Measurements from ENCODE around the gene MICU1. TPM values are rescaled to one million over a fixed set of nuclear protein-coding genes. Genes with fewer than 3 reads are reported as not detected.

The MICU1 gene
- total and polyA plus RNA-seq, 2 of the 13 experiments (the other 11 are each of a cell fraction or from before 2014, with no cell fraction given): 32.5 to 56.1 TPM

- TF ChIP-seq USF2 (IDR thresholded peaks at IDR 0.05; ENCODE audit: low read depth, low read length) (no peak), USF2 (CRISPR knock-in tag; IDR thresholded peaks at IDR 0.05; ENCODE audit: borderline replicate concordance) (peak; percentile 59; the same call in 1 of the 2 replicates), ZNF20 (CRISPR knock-in tag; IDR thresholded peaks at IDR 0.05) (no peak), FOXJ3 (CRISPR knock-in tag; IDR thresholded peaks at IDR 0.05; ENCODE audit: borderline replicate concordance) (no peak), RFX3 (CRISPR knock-in tag; IDR thresholded peaks at IDR 0.05) (no peak), ZC3H13 (CRISPR knock-in tag; IDR thresholded peaks at IDR 0.05) (no peak), FOXM1 (CRISPR knock-in tag; IDR thresholded peaks at IDR 0.05) (no peak), E2F1 (CRISPR knock-in tag; IDR thresholded peaks at IDR 0.05) (no peak)
Observed at GRCh38 chr10:72355214-72355555, 270.7 kb downstream of the MICU1 start (continued).

- H4K20me1 ChIP-seq (ENCODE audit: insufficient read depth, low read length): no peaks in the 10 kb centered on the region
- TSS peak; percentile 84 for BruUV-seq (replicated peaks)
- H3K9me3 ChIP-seq (ENCODE audit: low read length): no peaks in the 10 kb centered on the region
- peak; percentile 94 for FAIRE-seq
- DNase-seq (ENCODE audit: low spot score): peak; percentile 92
- peak within 1 kb of the TSS; percentile 97 for H3K27ac ChIP-seq (ENCODE audit: extremely low read length, insufficient read depth, low read length)
- ATAC-seq: peak; percentile 79
- CTCF ChIA-PET (ENCODE audit: low intra/inter-chr PET ratio, low total read pairs): no interaction called here
- POLR2A ChIA-PET: interaction anchor here (0.7 to 1.7 kb wide), 17 partner anchors 9 to 892 kb away, joined by 3 to 9 read pairs (median 3); partner anchors contain the start of genes ANAPC16, ASCC1, DDIT4 and DNAJC9
- peaks cover 5 to 12% of the 10 kb centered on the region in 2 experiments for H3K36me3 ChIP-seq (replicated peaks in 1 of 2; ENCODE audit: control insufficient read depth in 1 of 2, insufficient read depth in 2 of 2, low read length in 2 of 2)
- H3K27me3 ChIP-seq (ENCODE audit: control insufficient read depth in 1 of 2, insufficient read depth in 2 of 2, low read length in 2 of 2): no peaks in the 10 kb centered on the region; a peak in 1 of 5 replicates
- peaks cover 36% of the 10 kb centered on the region for H3K79me2 ChIP-seq (ENCODE audit: insufficient read depth, low read length)
- intact Hi-C loops (cut with micrococcal nuclease; ENCODE audit: unreplicated experiment) (no loop called here), in situ Hi-C loops (cut with HindIII; ENCODE audit: extremely low pct_ligation_motif_present, low pct_unique_long_range_greater_than_20kb) (no loop called here)
- peak within 1 kb of the TSS; percentile 91 for H3K4me2 ChIP-seq (ENCODE audit: low read depth, low read length)
- no peak within 1 kb of the TSS for H2AFZ ChIP-seq (ENCODE audit: low read length)
- peak within 1 kb of the TSS; percentile 95 for H3K9ac ChIP-seq (ENCODE audit: insufficient read depth, low read depth, low read length)
- 0% methylated on average over 29 of the region's 74 CpGs for WGBS (ENCODE audit: low lambda C conversion rate)
- H3K4me3 ChIP-seq (replicated peaks in 1 of 3; ENCODE audit: insufficient read depth in 1 of 3, low read depth in 2 of 3, low read length in 3 of 3): peak within 1 kb of the TSS; percentile 75 to 96 (median 94)
- peaks cover 24% of the 10 kb centered on the region for H3K4me1 ChIP-seq (ENCODE audit: insufficient read depth, low read length)
- no peak; the same call in 1 of the 2 replicates for TF ChIP-seq DR1 (CRISPR knock-in tag; IDR thresholded peaks at IDR 0.05)
- TF ChIP-seq ZNF264 (CRISPR knock-in tag; IDR thresholded peaks at IDR 0.05): peak; percentile 92
- no peak for TF ChIP-seq SNAPC5 (CRISPR knock-in tag; IDR thresholded peaks at IDR 0.05; ENCODE audit: borderline replicate concordance)
- TF ChIP-seq POLR2AphosphoS5 (IDR thresholded peaks at IDR 0.05; ENCODE audit: low read depth, low read length): peak; percentile 82
- peak; percentile 80 for TF ChIP-seq RXRA (CRISPR knock-in tag; IDR thresholded peaks at IDR 0.05)
- TF ChIP-seq ZBTB44 (CRISPR knock-in tag; IDR thresholded peaks at IDR 0.05): no peak
Observed at GRCh38 chr10:72354356-72355213, 271.3 kb downstream of the MICU1 start, which contains the start of gene DNAJB12. Gene DNAJB12, minus strand, starts transcription at chr10:72354919. Its CDS starts 22 bp downstream, at chr10:72354897.

All from HepG2 (cell line).